HCT116 (cell line): Measurements from ENCODE around the gene DLG2. TPM values are rescaled to one million over a fixed set of nuclear protein-coding genes. Genes with fewer than 3 reads are reported as not detected.

ENCODE experiments used
- ATAC-seq: fragments of 200-7000 bp; cut with Tn5 transposase; 2 replicates; pipeline ENCODE4 v1.9.1; 2020; ENCODE audit warnings: mild to moderate bottlenecking, moderate library complexity
- BruUV-seq: library from RNA; stranded (reverse); fragments of 400-500 nt; replicated peaks from 2 replicates; lab custom pipeline; 2021; lab: Mats Ljungman, UMichigan
- CTCF ChIA-PET: fragments of 300-600 bp; sonication (Branson Sonifier 250); formaldehyde crosslinking; loops from one replicate; lab custom pipeline; 2021; ENCODE audit warnings: antibody characterized with exemption; lab: Charles Lee
- POLR2A ChIA-PET: fragments of 300-600, 350-600 bp; sonication (Branson Sonifier 250); formaldehyde crosslinking; loops from one replicate; lab custom pipeline; 2021; ENCODE audit warnings: antibody characterized with exemption; lab: Charles Lee
- RAD21 ChIA-PET, 2 experiments: fragments of 300-600 bp; sonication (Branson Sonifier 250); formaldehyde crosslinking; loops; one replicate each; lab custom pipeline; 2023; ENCODE audit warnings: low total read pairs in 2 of 2; ENCODE audit not compliant: uncharacterized antibody in 2 of 2, unreplicated experiment in 2 of 2, low non-redundant PET in 1 of 2; lab: Charles Lee
- DNase-seq: peaks from one replicate; pipeline ENCODE4 v3.0.0-alpha.2; 2010; ENCODE audit warnings: low read depth, low spot score
- H2AFZ ChIP-seq: fragments of 200-600 bp; shearing (Covaris generic), sonication (generic); 2 replicates; pipeline ENCODE4 v1.6.1; 2017; ENCODE audit warnings: low read depth, mixed run types, mixed read lengths, antibody characterized with exemption, low read length; ENCODE audit not compliant: poor library complexity, severe bottlenecking
- H3K27ac ChIP-seq: 2 replicates; pipeline ENCODE4 v1.5.1; 2012; ENCODE audit warnings: low read depth, low read length
- H3K27me3 ChIP-seq: fragments of 200-600 bp; sonication (generic); 2 replicates; pipeline ENCODE4 v1.6.1; 2016; ENCODE audit warnings: mixed run types, low read length, mixed read lengths; ENCODE audit not compliant: insufficient read depth
- H3K36me3 ChIP-seq, 2 experiments: fragments of 200-500 bp in 1 of 2; fragments of 200-600 bp in 1 of 2; sonication (Bioruptor generic) in 1 of 2; sonication (generic) in 1 of 2; 2 replicates each; pipeline versions ENCODE4 v1.5.1 to v1.6.1; 2014 to 2016; ENCODE audit warnings: low read length in 2 of 2, inconsistent platforms in 1 of 2, mixed read lengths in 1 of 2, mixed run types in 1 of 2; ENCODE audit not compliant: insufficient read depth in 2 of 2, control insufficient read depth in 1 of 2
- H3K4me1 ChIP-seq, 2 experiments: fragments of 200-600 bp in 1 of 2; sonication (generic) in 1 of 2; 2 replicates each; pipeline versions ENCODE4 v1.5.1 to v1.6.1; 2012 to 2017; ENCODE audit warnings: low read length in 2 of 2, inconsistent platforms in 1 of 2, mild to moderate bottlenecking in 1 of 2, mixed read lengths in 1 of 2, mixed run types in 1 of 2, moderate library complexity in 1 of 2; ENCODE audit not compliant: insufficient read depth in 2 of 2, control insufficient read depth in 1 of 2
- H3K4me2 ChIP-seq: fragments of 200-600 bp; sonication (generic); 2 replicates; pipeline ENCODE4 v1.6.1; 2017; ENCODE audit warnings: mixed run types, low read length, mixed read lengths
- H3K4me3 ChIP-seq, 2 experiments: fragments of 200-600 bp in 1 of 2; sonication (generic) in 1 of 2; replicated peaks in 1 of 2; 2 replicates each; pipeline ENCODE4 v1.5.1; 2011 to 2016; ENCODE audit warnings: low read length in 2 of 2, control low read depth in 1 of 2, low read depth in 1 of 2, mild to moderate bottlenecking in 1 of 2, mixed read lengths in 1 of 2, mixed run types in 1 of 2
- H3K79me2 ChIP-seq: fragments of 200-600 bp; sonication (generic); 2 replicates; pipeline ENCODE4 v1.6.1; 2017; ENCODE audit warnings: mild to moderate bottlenecking, mixed run types, low read length, moderate library complexity, mixed read lengths; ENCODE audit not compliant: insufficient read depth
- H3K9ac ChIP-seq: fragments of 200-600 bp; sonication (generic); 2 replicates; pipeline ENCODE4 v1.6.1; 2016; ENCODE audit warnings: low read length, mixed read lengths
- H3K9me2 ChIP-seq: fragments of 200-600 bp; sonication (generic), shearing (Covaris generic); 2 replicates; pipeline ENCODE4 v1.6.1; 2017; ENCODE audit warnings: mixed run types, mild to moderate bottlenecking, moderate library complexity; ENCODE audit not compliant: insufficient read depth
- H3K9me3 ChIP-seq, 2 experiments: fragments of 200-500 bp in 1 of 2; fragments of 200-600 bp in 1 of 2; sonication (Bioruptor generic) in 1 of 2; sonication (generic) in 1 of 2; 2 replicates each; pipeline ENCODE4 v1.6.1; 2014 to 2017; ENCODE audit warnings: low read length in 2 of 2, mixed read lengths in 2 of 2, inconsistent platforms in 1 of 2, low read depth in 1 of 2, mild to moderate bottlenecking in 1 of 2, mixed run types in 1 of 2, moderate library complexity in 1 of 2; ENCODE audit not compliant: control insufficient read depth in 1 of 2, insufficient read depth in 1 of 2
- H4K20me1 ChIP-seq: fragments of 200-600 bp; sonication (generic), shearing (Covaris generic); 2 replicates; pipeline ENCODE4 v1.6.1; 2017; ENCODE audit warnings: mixed run types, mild to moderate bottlenecking, moderate library complexity; ENCODE audit not compliant: insufficient read depth
- CBX3 ChIP-seq: IDR thresholded peaks from 2 replicates; pipeline ENCODE4 v1.6.1; 2012; ENCODE audit warnings: low read depth
- CEBPB ChIP-seq: IDR thresholded peaks from 2 replicates; pipeline ENCODE4 v1.6.1; 2012; ENCODE audit warnings: low read depth
- EGR1 ChIP-seq: IDR thresholded peaks from 2 replicates; pipeline ENCODE4 v1.6.1; 2012; ENCODE audit warnings: low read depth
- ELF1 ChIP-seq: IDR thresholded peaks from 2 replicates; pipeline ENCODE4 v1.6.1; 2012; ENCODE audit warnings: low read depth, borderline replicate concordance
- EZH2 ChIP-seq: fragments of 200-600 bp; sonication (generic); IDR thresholded peaks from 2 replicates; pipeline ENCODE4 v1.6.1; 2017; ENCODE audit warnings: antibody characterized with exemption, mixed run types
- EZH2phosphoT487 ChIP-seq: fragments of 200-600 bp; IDR thresholded peaks from 2 replicates; pipeline ENCODE4 v1.6.1; 2018; ENCODE audit warnings: antibody characterized with exemption, borderline replicate concordance
- FOSL1 ChIP-seq: IDR thresholded peaks from 2 replicates; pipeline ENCODE4 v1.6.1; 2012; ENCODE audit warnings: low read depth
- JUND ChIP-seq: IDR thresholded peaks from 2 replicates; pipeline ENCODE4 v1.6.1; 2012
- POLR2A ChIP-seq: IDR thresholded peaks from 2 replicates; pipeline ENCODE4 v1.7.0; 2011; ENCODE audit warnings: borderline replicate concordance; ENCODE audit not compliant: insufficient read depth, insufficient read length; ENCODE audit errors: extremely low read depth
- SIN3A ChIP-seq: IDR thresholded peaks from 2 replicates; pipeline ENCODE4 v1.6.1; 2012; ENCODE audit warnings: low read depth
- SP1 ChIP-seq: IDR thresholded peaks from 2 replicates; pipeline ENCODE4 v1.6.1; 2012; ENCODE audit warnings: low read depth
- SRF ChIP-seq: IDR thresholded peaks from 2 replicates; pipeline ENCODE4 v1.6.1; 2012; ENCODE audit warnings: low read depth
- TCF7L2 ChIP-seq: IDR thresholded peaks from 2 replicates; pipeline ENCODE4 v1.7.0; 2011; ENCODE audit warnings: borderline replicate concordance, inconsistent platforms; ENCODE audit not compliant: insufficient read depth, insufficient read length; ENCODE audit errors: extremely low read depth
- YY1 ChIP-seq: IDR thresholded peaks from 2 replicates; pipeline ENCODE4 v1.6.1; 2011; ENCODE audit warnings: low read length, low read depth, moderate library complexity, mild to moderate bottlenecking; ENCODE audit not compliant: insufficient replicate concordance; ENCODE audit errors: extremely low read depth
- ZNF274 ChIP-seq: fragments of 200-500 bp; sonication (Bioruptor generic); IDR thresholded peaks from 2 replicates; pipeline ENCODE4 v1.6.1; 2014; ENCODE audit warnings: mild to moderate bottlenecking, low read depth, low read length, inconsistent platforms
- intact Hi-C: fragments of 100-400 bp; cut with micrococcal nuclease; formaldehyde crosslinking; loops from 2 replicates; pipeline ENCODE4 v1.10.0; 2022
- total RNA-seq: library from RNA; stranded (reverse); gene quantifications from one replicate; pipeline ENCODE4 v1.2.1, GENCODE V29; 2021; ENCODE audit not compliant: unreplicated experiment
- TF ChIP-seq, protein P1 (sequence below): IDR thresholded peaks from 2 replicates; pipeline ENCODE4 v1.6.1; 2011; ENCODE audit warnings: mild to moderate bottlenecking, low read length, moderate library complexity; ENCODE audit not compliant: insufficient replicate concordance; ENCODE audit errors: extremely low read depth
- TF ChIP-seq, protein P2 (sequence below), 3 experiments: fragments of 200-600 bp in 1 of 3; sonication (generic) in 1 of 3; IDR thresholded peaks in 2 of 3; conservative IDR thresholded peaks in 1 of 3; 2 replicates each; pipeline ENCODE4 v1.5.1; 2012 to 2017; ENCODE audit warnings: low read depth in 2 of 3, low read length in 2 of 3, antibody characterized with exemption in 1 of 3, borderline replicate concordance in 1 of 3, control low read depth in 1 of 3, mild to moderate bottlenecking in 1 of 3, mixed read lengths in 1 of 3, mixed run types in 1 of 3, moderate library complexity in 1 of 3; ENCODE audit not compliant: insufficient read depth in 1 of 3
- TF ChIP-seq, protein P3 (sequence below): IDR thresholded peaks from 2 replicates; pipeline ENCODE4 v1.6.1; 2012

The DLG2 gene
- total RNA-seq, 1 experiment from 2014 or later, result 2.4 TPM

DNA sequence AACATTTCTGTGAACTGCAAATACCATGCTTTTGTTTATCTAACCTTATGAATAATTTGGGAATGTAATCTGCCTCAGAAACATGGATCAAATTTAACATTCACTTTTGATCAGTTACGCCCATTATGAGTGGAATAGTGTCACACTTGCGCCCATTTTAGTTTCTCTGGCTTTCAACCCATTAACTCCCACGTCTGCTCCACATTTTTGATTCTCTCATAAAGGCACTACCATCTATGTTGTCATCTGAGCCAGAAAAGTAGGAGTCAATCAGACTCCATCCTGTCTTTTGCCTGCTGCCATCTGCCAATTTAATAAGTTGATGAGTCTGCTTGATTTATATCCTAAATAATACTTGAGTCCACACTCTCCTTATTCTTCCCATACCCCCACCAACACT, 1090.7 kb downstream of the DLG2 start:
- Histone ChIP-seq H3K9me2 (no peaks in the 10 kb centered on the region), H4K20me1 (no peaks in the 10 kb centered on the region), H3K27me3 (0 out of 2 replicates have a peak, but pooled peaks cover 3% of the 10 kb centered on the region), H3K27ac (no peak overlapping the region), H3K9ac (no peak overlapping the region), H3K4me1 (no peaks in the 10 kb centered on the region), H2AFZ (no peak overlapping the region), H3K4me2 (no peak overlapping the region), H3K79me2 (no peaks in the 10 kb centered on the region), H3K4me3 (no peak overlapping the region), H3K36me3 (no peaks in the 10 kb centered on the region), H3K9me3 (no peaks in the 10 kb centered on the region)
- intact Hi-C loops, result no loop called here
- ATAC-seq, result no peak
- TF ChIP-seq EZH2phosphoT487 (no peak), POLR2A (no peak), CEBPB (no peak), TCF7L2 (no peak), JUND (no peak), EZH2 (no peak), ELF1 (no peak), SP1 (no peak), EGR1 (no peak), YY1 (no peak), ZNF274 (no peak), SIN3A (no peak), CBX3 (no peak), SRF (no peak), FOSL1 (no peak)
- TF ChIP-seq, protein P1, sequence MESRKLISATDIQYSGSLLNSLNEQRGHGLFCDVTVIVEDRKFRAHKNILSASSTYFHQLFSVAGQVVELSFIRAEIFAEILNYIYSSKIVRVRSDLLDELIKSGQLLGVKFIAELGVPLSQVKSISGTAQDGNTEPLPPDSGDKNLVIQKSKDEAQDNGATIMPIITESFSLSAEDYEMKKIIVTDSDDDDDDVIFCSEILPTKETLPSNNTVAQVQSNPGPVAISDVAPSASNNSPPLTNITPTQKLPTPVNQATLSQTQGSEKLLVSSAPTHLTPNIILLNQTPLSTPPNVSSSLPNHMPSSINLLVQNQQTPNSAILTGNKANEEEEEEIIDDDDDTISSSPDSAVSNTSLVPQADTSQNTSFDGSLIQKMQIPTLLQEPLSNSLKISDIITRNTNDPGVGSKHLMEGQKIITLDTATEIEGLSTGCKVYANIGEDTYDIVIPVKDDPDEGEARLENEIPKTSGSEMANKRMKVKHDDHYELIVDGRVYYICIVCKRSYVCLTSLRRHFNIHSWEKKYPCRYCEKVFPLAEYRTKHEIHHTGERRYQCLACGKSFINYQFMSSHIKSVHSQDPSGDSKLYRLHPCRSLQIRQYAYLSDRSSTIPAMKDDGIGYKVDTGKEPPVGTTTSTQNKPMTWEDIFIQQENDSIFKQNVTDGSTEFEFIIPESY, result no peak
- TF ChIP-seq, protein P2, sequence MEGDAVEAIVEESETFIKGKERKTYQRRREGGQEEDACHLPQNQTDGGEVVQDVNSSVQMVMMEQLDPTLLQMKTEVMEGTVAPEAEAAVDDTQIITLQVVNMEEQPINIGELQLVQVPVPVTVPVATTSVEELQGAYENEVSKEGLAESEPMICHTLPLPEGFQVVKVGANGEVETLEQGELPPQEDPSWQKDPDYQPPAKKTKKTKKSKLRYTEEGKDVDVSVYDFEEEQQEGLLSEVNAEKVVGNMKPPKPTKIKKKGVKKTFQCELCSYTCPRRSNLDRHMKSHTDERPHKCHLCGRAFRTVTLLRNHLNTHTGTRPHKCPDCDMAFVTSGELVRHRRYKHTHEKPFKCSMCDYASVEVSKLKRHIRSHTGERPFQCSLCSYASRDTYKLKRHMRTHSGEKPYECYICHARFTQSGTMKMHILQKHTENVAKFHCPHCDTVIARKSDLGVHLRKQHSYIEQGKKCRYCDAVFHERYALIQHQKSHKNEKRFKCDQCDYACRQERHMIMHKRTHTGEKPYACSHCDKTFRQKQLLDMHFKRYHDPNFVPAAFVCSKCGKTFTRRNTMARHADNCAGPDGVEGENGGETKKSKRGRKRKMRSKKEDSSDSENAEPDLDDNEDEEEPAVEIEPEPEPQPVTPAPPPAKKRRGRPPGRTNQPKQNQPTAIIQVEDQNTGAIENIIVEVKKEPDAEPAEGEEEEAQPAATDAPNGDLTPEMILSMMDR (IDR thresholded peaks at IDR 0.05 in 2 of 3, conservative IDR thresholded peaks at IDR 0.05 in 1 of 3; ENCODE audit: borderline replicate concordance in 1 of 3, insufficient read depth in 1 of 3, low read depth in 2 of 3, low read length in 2 of 3), result no peak
- TF ChIP-seq, protein P3, sequence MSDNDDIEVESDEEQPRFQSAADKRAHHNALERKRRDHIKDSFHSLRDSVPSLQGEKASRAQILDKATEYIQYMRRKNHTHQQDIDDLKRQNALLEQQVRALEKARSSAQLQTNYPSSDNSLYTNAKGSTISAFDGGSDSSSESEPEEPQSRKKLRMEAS, result no peak
- no TSS peak for BruUV-seq
- ChIA-PET RAD21 (no interaction called here), CTCF (no interaction called here), POLR2A (no interaction called here)
- no peak for DNase-seq
